ENCODE results near the gene ICAM4. TPM values are rescaled to one million over a fixed set of nuclear protein-coding genes. Genes with fewer than 3 reads are reported as not detected.

The ICAM4 gene
- total RNA-seq, 1 experiment from 2014 or later, result 2.0 TPM

GRCh38 chr19:10333758-10334587 lies 47.2 kb downstream of the ICAM4 start:
- ChIA-PET POLR2A (interaction anchor here (0.6 to 1.9 kb wide), 14 partner anchors 10 to 1752 kb away, joined by 3 to 18 read pairs (median 4); partner anchors contain the start of genes ICAM1, ICAM5 and TYK2), CTCF (interaction anchor here (0.6 to 5.1 kb wide), 22 partner anchors 9 to 366 kb away, joined by 3 to 55 read pairs (median 4); partner anchors contain the start of genes FDX2, ICAM1, ICAM5 and TYK2)
- peak overlapping the region; percentile 74; the same call in 1 of the 2 replicates for H3K27ac Mint-ChIP-seq
- 0 out of 2 replicates have a peak, but pooled peaks have one; percentile 2 for TF ChIP-seq GABPB1 (CRISPR knock-in tag; IDR thresholded peaks at IDR 0.05)
- TF ChIP-seq GTF2I (CRISPR knock-in tag; conservative IDR thresholded peaks at IDR 0.05), result no peak
- no peak for TF ChIP-seq NFATC4 (CRISPR knock-in tag; IDR thresholded peaks at IDR 0.05)
- TF ChIP-seq RORB (CRISPR knock-in tag; IDR thresholded peaks at IDR 0.05), result no peak
- TF ChIP-seq MAX (CRISPR knock-in tag; IDR thresholded peaks at IDR 0.05), result no peak
- TF ChIP-seq SMAD4 (CRISPR knock-in tag; IDR thresholded peaks at IDR 0.05), result no peak
- TF ChIP-seq ZNF263 (CRISPR knock-in tag; IDR thresholded peaks at IDR 0.05; ENCODE audit: low read depth), result peak; percentile 76; the same call in 1 of the 2 replicates
- H3K27me3 Mint-ChIP-seq (ENCODE audit: low read depth), result peaks cover 10% of the 10 kb centered on the region
- DNase-seq (ENCODE audit: low spot score), result no peak
- ATAC-seq, result peak; percentile 16
- H3K4me3 Mint-ChIP-seq, result peak overlapping the region; percentile 93
- H3K9me3 Mint-ChIP-seq, result no peaks in the 10 kb centered on the region
- H3K4me1 Mint-ChIP-seq, result peaks cover 23% of the 10 kb centered on the region
- peaks cover 14% of the 10 kb centered on the region for H3K36me3 Mint-ChIP-seq

- DNase-seq (ENCODE audit: low spot score) (peak; percentile 95), ATAC-seq (peak; percentile 61)
- H3K27me3 Mint-ChIP-seq (ENCODE audit: low read depth), result peaks cover 10% of the 10 kb centered on the region
- no peak overlapping the region for H3K27ac Mint-ChIP-seq
- H3K4me3 Mint-ChIP-seq, result peak overlapping the region; percentile 93
- POLR2A ChIA-PET, result interaction anchor here (0.6 to 1.9 kb wide), 11 partner anchors 9 to 84 kb away, joined by 3 to 18 read pairs (median 5); partner anchors contain the start of genes ICAM1 and TYK2
- CTCF ChIA-PET, result interaction anchor here (0.6 to 5.1 kb wide), 18 partner anchors 8 to 365 kb away, joined by 3 to 55 read pairs (median 7); partner anchors contain the start of genes FDX2, ICAM1, ICAM5 and TYK2
- H3K36me3 Mint-ChIP-seq, result peaks cover 7% of the 10 kb centered on the region
- no peaks in the 10 kb centered on the region for H3K9me3 Mint-ChIP-seq
- peak; percentile 80 for TF ChIP-seq SP1 (CRISPR knock-in tag; conservative IDR thresholded peaks at IDR 0.05)
- no peak for TF ChIP-seq ZNF138 (CRISPR knock-in tag; conservative IDR thresholded peaks at IDR 0.05)
- peak; percentile 50; the same call in 1 of the 2 replicates for TF ChIP-seq MAX (CRISPR knock-in tag; IDR thresholded peaks at IDR 0.05)
- peak; percentile 50; the same call in 1 of the 2 replicates for TF ChIP-seq ARID4B (CRISPR knock-in tag; IDR thresholded peaks at IDR 0.05; ENCODE audit: borderline replicate concordance)
- H3K4me1 Mint-ChIP-seq, result peaks cover 30% of the 10 kb centered on the region
Measured at GRCh38 chr19:10334588-10335351, 48.0 kb downstream of the ICAM4 start.

GRCh38 chr19:10335352-10335985 lies 48.7 kb downstream of the ICAM4 start:
- CTCF ChIA-PET, result interaction anchor here (1.0 to 5.1 kb wide), 10 partner anchors 18 to 364 kb away, joined by 4 to 55 read pairs (median 10); partner anchors contain the start of genes ICAM1, ICAM5 and TYK2
- POLR2A ChIA-PET, result interaction anchor here (0.6 kb wide), 1 partner anchor 39 kb away, joined by 7 read pairs; no protein-coding TSS in a partner anchor
- ATAC-seq, result no peak
- H3K9me3 Mint-ChIP-seq, result no peaks in the 10 kb centered on the region
- peaks cover 10% of the 10 kb centered on the region for H3K27me3 Mint-ChIP-seq (ENCODE audit: low read depth)
- no peak overlapping the region for H3K27ac Mint-ChIP-seq
- H3K4me3 Mint-ChIP-seq, result peak overlapping the region; percentile 93
- peaks cover 34% of the 10 kb centered on the region for H3K4me1 Mint-ChIP-seq
- DNase-seq (ENCODE audit: low spot score), result peak; percentile 52
- H3K36me3 Mint-ChIP-seq, result peaks cover under 1% of the 10 kb centered on the region
- TF ChIP-seq PRRX2 (CRISPR knock-in tag; IDR thresholded peaks at IDR 0.05) (no peak), ATF1 (CRISPR knock-in tag; IDR thresholded peaks at IDR 0.05) (no peak), GABPB1 (CRISPR knock-in tag; IDR thresholded peaks at IDR 0.05) (no peak), ZNF416 (CRISPR knock-in tag; IDR thresholded peaks at IDR 0.05) (no peak), ZNF219 (CRISPR knock-in tag; IDR thresholded peaks at IDR 0.05; ENCODE audit: borderline replicate concordance) (no peak), ZNF281 (CRISPR knock-in tag; IDR thresholded peaks at IDR 0.05) (no peak), FOXP1 (CRISPR knock-in tag; IDR thresholded peaks at IDR 0.05; ENCODE audit: borderline replicate concordance) (no peak), FOXJ3 (CRISPR knock-in tag; IDR thresholded peaks at IDR 0.05; ENCODE audit: borderline replicate concordance) (no peak), KAT7 (CRISPR knock-in tag; IDR thresholded peaks at IDR 0.05; ENCODE audit: borderline replicate concordance) (no peak)
